Rectal smooth muscle tissue (tissue), 1 donor: ENCODE data around the gene LSR.

Experiments
- H3K27ac ChIP-seq: one replicate; pipeline ENCODE4 v1.7.0; 2013; ENCODE audit warnings: low read depth, low read length, inconsistent platforms
- H3K27me3 ChIP-seq: one replicate; pipeline ENCODE4 v1.7.0; 2013; ENCODE audit warnings: low read length; ENCODE audit not compliant: control insufficient read depth, insufficient read depth
- H3K36me3 ChIP-seq: one replicate; pipeline ENCODE4 v1.7.0; 2013; ENCODE audit warnings: low read length; ENCODE audit not compliant: control insufficient read depth, insufficient read depth
- H3K4me1 ChIP-seq: one replicate; pipeline ENCODE4 v1.7.0; 2013; ENCODE audit warnings: low read length; ENCODE audit not compliant: control insufficient read depth, insufficient read depth
- H3K4me3 ChIP-seq: one replicate; pipeline ENCODE4 v1.7.0; 2013; ENCODE audit warnings: low read length
- H3K9ac ChIP-seq: one replicate; pipeline ENCODE4 v1.7.0; 2013; ENCODE audit warnings: low read length

Gene LSR

DNA sequence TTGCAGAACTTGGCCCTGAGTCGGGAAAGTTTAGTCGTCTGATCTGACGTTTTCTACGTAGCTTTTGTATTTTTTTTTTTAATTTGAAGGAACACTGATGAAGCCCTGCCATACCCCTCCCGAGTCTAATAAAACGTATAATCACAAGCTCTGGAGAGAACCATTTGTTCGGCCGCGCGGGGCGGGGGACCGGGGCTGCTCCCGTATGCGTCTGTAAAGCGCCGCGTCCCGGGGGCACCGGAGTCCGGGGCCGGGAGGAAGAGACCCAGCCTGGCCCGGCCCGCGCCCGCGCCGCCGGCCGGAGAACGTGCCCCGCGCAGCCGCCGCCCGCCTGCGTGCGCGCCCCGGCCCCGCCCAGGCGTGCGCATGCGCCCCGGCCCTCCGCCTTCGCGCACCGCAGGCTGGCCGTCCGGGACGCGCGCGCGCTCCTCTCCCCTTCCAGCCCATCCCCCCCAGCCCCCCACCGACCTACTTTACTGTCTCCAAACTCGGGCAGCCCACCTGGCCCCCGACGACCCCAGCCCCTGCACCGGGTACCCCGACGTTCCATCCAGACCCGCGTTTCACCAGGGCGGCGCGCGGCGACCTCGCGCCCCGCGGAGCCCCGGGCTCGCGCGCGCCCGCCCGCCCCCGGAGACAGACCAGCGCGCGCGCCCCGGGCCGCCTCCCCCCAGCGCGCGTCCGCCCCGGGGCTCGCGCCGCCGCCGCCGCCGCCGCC, 19.2 kb downstream of the LSR start:
- Histone ChIP-seq H3K27me3 (no peaks in the 10 kb centered on the region), H3K36me3 (peaks cover 12% of the 10 kb centered on the region), H3K27ac (peak overlapping the region; percentile 91), H3K4me1 (peaks cover 8% of the 10 kb centered on the region), H3K4me3 (peak overlapping the region; percentile 54), H3K9ac (peak overlapping the region; percentile 22)

GRCh38 chr19:35268536-35269437, 20.0 kb downstream of the LSR start, which contains the start of gene USF2:
USF2 (plus strand) TSS chr19:35268962; CDS start chr19:35269102, 140 bp downstream.
- peak within 1 kb of the TSS; percentile 91 for H3K27ac ChIP-seq
- H3K36me3 ChIP-seq, result peaks cover 19% of the 10 kb centered on the region
- no peaks in the 10 kb centered on the region for H3K27me3 ChIP-seq
- H3K4me1 ChIP-seq, result peaks cover 8% of the 10 kb centered on the region
- H3K9ac ChIP-seq, result peak within 1 kb of the TSS; percentile 22
- peak within 1 kb of the TSS; percentile 81 for H3K4me3 ChIP-seq

- peaks cover 8% of the 10 kb centered on the region for H3K4me1 ChIP-seq
- H3K27me3 ChIP-seq, result no peaks in the 10 kb centered on the region
- H3K9ac ChIP-seq, result no peak overlapping the region
- H3K36me3 ChIP-seq, result peaks cover 22% of the 10 kb centered on the region
- peak overlapping the region; percentile 81 for H3K4me3 ChIP-seq
- H3K27ac ChIP-seq, result peak overlapping the region; percentile 81
Measured at GRCh38 chr19:35269438-35270117, 20.8 kb downstream of the LSR start.

DNA sequence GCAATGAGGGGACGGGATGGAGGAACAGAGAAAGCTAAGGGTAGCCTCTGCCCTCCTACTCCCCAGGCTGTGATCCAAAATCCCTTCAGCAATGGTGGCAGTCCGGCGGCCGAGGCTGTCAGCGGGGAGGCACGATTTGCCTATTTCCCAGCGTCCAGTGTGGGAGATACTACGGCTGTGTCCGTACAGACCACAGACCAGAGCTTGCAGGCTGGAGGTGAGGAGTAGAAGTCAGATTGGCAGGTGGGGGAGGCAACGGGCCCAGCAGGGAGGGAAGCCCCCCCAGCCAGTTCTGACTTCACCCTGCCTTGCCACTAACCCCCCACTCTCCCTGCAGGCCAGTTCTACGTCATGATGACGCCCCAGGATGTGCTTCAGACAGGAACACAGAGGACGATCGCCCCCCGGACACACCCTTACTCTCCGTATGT, 21.6 kb downstream of the LSR start:
- Histone ChIP-seq H3K4me3 (no peak overlapping the region), H3K9ac (no peak overlapping the region), H3K27me3 (no peaks in the 10 kb centered on the region), H3K4me1 (peaks cover 8% of the 10 kb centered on the region), H3K36me3 (peaks cover 22% of the 10 kb centered on the region), H3K27ac (no peak overlapping the region)

GRCh38 chr19:35271546-35271945, 22.7 kb downstream of the LSR start:
- no peak overlapping the region for H3K4me3 ChIP-seq
- H3K4me1 ChIP-seq, result peaks cover 8% of the 10 kb centered on the region
- H3K27ac ChIP-seq, result no peak overlapping the region
- H3K9ac ChIP-seq, result no peak overlapping the region
- no peaks in the 10 kb centered on the region for H3K27me3 ChIP-seq
- peaks cover 30% of the 10 kb centered on the region for H3K36me3 ChIP-seq

GRCh38 chr19:35272122-35272719, 23.4 kb downstream of the LSR start:
- Histone ChIP-seq H3K27ac (no peak overlapping the region), H3K4me1 (peaks cover 3% of the 10 kb centered on the region), H3K27me3 (no peaks in the 10 kb centered on the region), H3K36me3 (peaks cover 37% of the 10 kb centered on the region), H3K9ac (no peak overlapping the region), H3K4me3 (no peak overlapping the region)

DNA sequence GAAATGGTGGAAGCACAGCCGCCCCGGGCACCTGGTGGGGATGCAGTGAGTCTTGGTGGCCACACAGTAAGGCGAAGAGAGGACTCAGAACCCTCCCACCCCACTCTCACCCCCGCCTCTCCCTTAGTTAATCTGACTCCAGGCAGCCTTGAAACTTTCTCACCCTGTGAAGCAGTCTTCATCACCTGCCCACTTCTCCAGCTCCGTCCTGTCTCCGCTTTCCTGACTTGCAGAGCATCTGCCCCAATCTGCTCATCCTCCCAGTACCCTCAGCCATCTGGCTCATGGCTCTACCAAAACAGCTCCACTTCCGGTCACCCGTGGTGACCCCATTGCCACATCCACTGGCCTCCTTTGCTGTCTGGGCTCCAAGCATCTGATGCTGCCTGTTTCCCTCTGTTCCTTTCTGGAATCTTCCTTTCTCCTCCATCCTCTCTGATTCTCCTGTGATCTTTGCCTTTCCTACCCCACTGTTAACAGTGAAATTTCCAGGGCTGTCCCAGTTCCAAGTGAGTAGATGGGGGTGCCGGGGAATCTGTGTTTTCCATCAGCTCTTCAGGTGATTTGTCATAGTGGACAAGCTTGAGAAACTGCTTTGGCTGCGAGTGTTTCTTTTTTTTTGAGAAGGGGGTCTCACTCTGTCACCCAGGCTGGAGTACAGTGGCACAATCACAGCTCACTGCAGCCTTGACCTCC, 24.3 kb downstream of the LSR start:
- H3K27ac ChIP-seq, result no peak overlapping the region
- H3K4me1 ChIP-seq, result peaks cover 3% of the 10 kb centered on the region
- H3K36me3 ChIP-seq, result peaks cover 37% of the 10 kb centered on the region
- no peak overlapping the region for H3K4me3 ChIP-seq
- H3K9ac ChIP-seq, result no peak overlapping the region
- H3K27me3 ChIP-seq, result no peaks in the 10 kb centered on the region

GRCh38 chr19:35273686-35274259, 25.0 kb downstream of the LSR start:
- H3K36me3 ChIP-seq, result peaks cover 39% of the 10 kb centered on the region
- H3K4me1 ChIP-seq, result peaks cover 3% of the 10 kb centered on the region
- no peak overlapping the region for H3K27ac ChIP-seq
- no peak overlapping the region for H3K4me3 ChIP-seq
- H3K27me3 ChIP-seq, result no peaks in the 10 kb centered on the region
- H3K9ac ChIP-seq, result no peak overlapping the region

- H3K27ac ChIP-seq, result no peak overlapping the region
- H3K9ac ChIP-seq, result no peak overlapping the region
- peaks cover 3% of the 10 kb centered on the region for H3K4me1 ChIP-seq
- no peaks in the 10 kb centered on the region for H3K27me3 ChIP-seq
- no peak overlapping the region for H3K4me3 ChIP-seq
- peaks cover 39% of the 10 kb centered on the region for H3K36me3 ChIP-seq
Measured at GRCh38 chr19:35274323-35274722, 25.5 kb downstream of the LSR start.

DNA sequence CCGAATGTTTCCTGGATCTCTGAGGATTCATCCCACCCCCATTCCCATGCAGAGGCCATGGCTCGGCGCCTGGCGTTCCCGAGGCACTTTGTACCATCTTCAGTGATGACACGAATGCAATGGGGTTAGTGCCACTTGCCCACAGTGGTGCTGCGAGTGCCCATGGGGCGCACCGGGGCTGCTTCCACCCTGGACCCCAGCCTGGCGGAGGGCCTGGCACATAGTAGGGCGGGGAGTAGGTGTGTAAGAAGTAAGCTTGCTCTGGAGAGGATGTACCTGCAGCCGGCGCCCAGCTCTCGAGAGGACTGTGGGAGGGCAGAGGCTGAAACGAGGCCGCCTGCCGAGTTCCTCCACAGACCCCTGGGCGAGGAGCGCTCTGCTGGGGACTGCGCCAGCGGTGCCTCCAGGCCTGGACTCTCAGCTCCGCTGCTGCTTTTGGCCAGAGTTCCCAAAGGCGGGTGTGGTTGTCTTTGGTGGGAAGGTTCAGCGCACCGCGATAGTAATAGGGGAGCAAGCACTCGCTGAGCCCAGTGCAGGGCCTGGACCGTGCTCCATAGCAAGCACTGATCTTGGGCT, 28.0 kb downstream of the LSR start:
- no peak overlapping the region for H3K4me3 ChIP-seq
- no peak overlapping the region for H3K9ac ChIP-seq
- peaks cover 32% of the 10 kb centered on the region for H3K36me3 ChIP-seq
- peaks cover 2% of the 10 kb centered on the region for H3K27me3 ChIP-seq
- no peaks in the 10 kb centered on the region for H3K4me1 ChIP-seq
- no peak overlapping the region for H3K27ac ChIP-seq

GRCh38 chr19:35278578-35279284, 29.9 kb downstream of the LSR start:
- no peaks in the 10 kb centered on the region for H3K4me1 ChIP-seq
- peaks cover 24% of the 10 kb centered on the region for H3K36me3 ChIP-seq
- H3K27me3 ChIP-seq, result peaks cover 2% of the 10 kb centered on the region
- H3K27ac ChIP-seq, result no peak overlapping the region
- H3K9ac ChIP-seq, result no peak overlapping the region
- no peak overlapping the region for H3K4me3 ChIP-seq
